SK-N-SH treated with all-trans-retinoic acid at 6 μM for 48 hours (cell line): ENCODE measurements around the gene APOL5.

Experiments used
- ARNTL ChIP-seq: fragments of 450-650 bp; formaldehyde crosslinking; IDR thresholded peaks from 2 replicates; pipeline ENCODE4 v1.5.0; 2020; ENCODE audit warnings: low read depth, mild to moderate bottlenecking, moderate library complexity, borderline replicate concordance
- CREB5 ChIP-seq: fragments of 250-450 bp; sonication (Bioruptor Pico); IDR thresholded peaks from 2 replicates; pipeline ENCODE4 v1.5.1; 2020; ENCODE audit warnings: low read depth, mild to moderate bottlenecking, moderate library complexity
- CSDC2 ChIP-seq: fragments of 250-450 bp; sonication (Bioruptor Pico); IDR thresholded peaks from 2 replicates; pipeline ENCODE4 v1.5.0; 2020; ENCODE audit warnings: mild to moderate bottlenecking, moderate library complexity
- ISL1 ChIP-seq: fragments of 250-450 bp; sonication (Bioruptor Pico); IDR thresholded peaks from 2 replicates; pipeline ENCODE4 v2.1.2; 2022; ENCODE audit warnings: mild to moderate bottlenecking, moderate library complexity
- OSR1 ChIP-seq: fragments of 250-450 bp; sonication (Bioruptor Pico); IDR thresholded peaks from 2 replicates; pipeline ENCODE4 v1.8.0; 2022; ENCODE audit warnings: moderate library complexity, mild to moderate bottlenecking, inconsistent platforms
- PATZ1 ChIP-seq: fragments of 250-450 bp; sonication (Bioruptor Pico); IDR thresholded peaks from 2 replicates; pipeline ENCODE4 v1.8.0; 2020; ENCODE audit warnings: mild to moderate bottlenecking, moderate library complexity, borderline replicate concordance
- RARB ChIP-seq: fragments of 250-450 bp; sonication (Bioruptor Pico); IDR thresholded peaks from 2 replicates; pipeline ENCODE4 v1.8.0; 2021; ENCODE audit warnings: mild to moderate bottlenecking, moderate library complexity
- SNAI2 ChIP-seq: fragments of 250-450 bp; sonication (Bioruptor Pico); IDR thresholded peaks from 2 replicates; pipeline ENCODE4 v1.5.0; 2020; ENCODE audit warnings: mild to moderate bottlenecking, moderate library complexity
- TSHZ2 ChIP-seq: fragments of 250-450 bp; sonication (Bioruptor Pico); IDR thresholded peaks from 2 replicates; pipeline ENCODE4 v1.5.0; 2020; ENCODE audit warnings: mild to moderate bottlenecking, moderate library complexity
- ZFP3 ChIP-seq: fragments of 250-450 bp; sonication (Bioruptor Pico); IDR thresholded peaks from 2 replicates; pipeline ENCODE4 v1.5.0; 2020; ENCODE audit warnings: mild to moderate bottlenecking, moderate library complexity
- ZNF565 ChIP-seq: fragments of 450-650 bp; formaldehyde crosslinking; conservative IDR thresholded peaks from 2 replicates; pipeline ENCODE4 v1.5.0; 2020; ENCODE audit warnings: low read depth, mild to moderate bottlenecking, moderate library complexity
- ZNF70 ChIP-seq: fragments of 450-650 bp; formaldehyde crosslinking; IDR thresholded peaks from 2 replicates; pipeline ENCODE4 v1.5.0; 2020; ENCODE audit warnings: mild to moderate bottlenecking, moderate library complexity

- TF ChIP-seq ZFP3 (CRISPR knock-in tag) (no peak), CSDC2 (no peak), PATZ1 (no peak), CREB5 (CRISPR knock-in tag) (no peak), OSR1 (CRISPR knock-in tag) (no peak), SNAI2 (CRISPR knock-in tag) (no peak), ZNF565 (CRISPR knock-in tag) (no peak), ZNF70 (no peak), ISL1 (CRISPR knock-in tag) (no peak), TSHZ2 (no peak), RARB (CRISPR knock-in tag) (no peak), ARNTL (no peak)
These were observed 11.6 kb downstream of the APOL5 start for GRCh38 chr22:35729309-35729698.
